GF-D8 (cell line): Measurements from ENCODE around the gene SARS1.
"Not testable (repeated sequence)": the region's sequence is repeated elsewhere in the genome, so short reads cannot be mapped to it uniquely, and the experiment has no call there.

Source experiments
- DNase-seq: peaks from one replicate; lab custom pipeline; 2025; lab: John Stamatoyannopoulos, UW

The SARS1 gene

GRCh38 chr1:109193653-109194590 lies 19.8 kb upstream of the SARS1 start:
- DNase-seq: no peak

GRCh38 chr1:109197158-109198042 lies 16.3 kb upstream of the SARS1 start:
- DNase-seq: no peak

DNA sequence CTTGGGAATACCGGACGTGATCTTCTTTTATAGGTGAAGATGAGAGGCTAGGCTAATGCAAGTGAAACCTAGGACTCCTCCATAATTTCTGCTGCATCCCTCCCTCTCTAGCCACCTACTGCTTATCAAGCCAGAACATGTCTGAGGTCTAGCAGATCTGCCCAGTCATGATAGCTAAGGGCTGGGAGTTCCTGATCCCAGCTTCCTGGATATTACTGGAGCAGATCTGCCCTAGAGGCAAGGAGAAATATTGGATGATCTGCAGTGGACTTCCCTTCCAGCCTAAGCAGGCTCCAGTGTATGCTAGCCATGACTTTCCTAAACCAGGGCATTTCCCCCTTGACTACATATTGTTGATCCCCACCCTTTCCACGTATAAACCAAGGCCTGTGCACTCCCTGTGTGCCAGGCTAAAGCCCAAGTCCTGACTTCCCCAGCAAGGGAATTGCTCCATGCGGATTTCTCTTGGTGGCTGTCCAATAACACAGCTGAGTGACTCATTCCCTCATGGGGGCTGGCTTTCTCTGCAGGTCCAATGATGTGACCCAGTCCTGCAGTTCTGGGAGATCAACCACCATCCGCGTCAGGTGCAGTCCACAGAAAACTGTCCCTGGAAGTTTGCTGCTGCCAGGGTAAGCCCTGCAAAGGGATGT lies 15.5 kb upstream of the SARS1 start:
- no peak for DNase-seq

GRCh38 chr1:109198745-109199144 lies 15.0 kb upstream of the SARS1 start:
- DNase-seq: no peak

DNA sequence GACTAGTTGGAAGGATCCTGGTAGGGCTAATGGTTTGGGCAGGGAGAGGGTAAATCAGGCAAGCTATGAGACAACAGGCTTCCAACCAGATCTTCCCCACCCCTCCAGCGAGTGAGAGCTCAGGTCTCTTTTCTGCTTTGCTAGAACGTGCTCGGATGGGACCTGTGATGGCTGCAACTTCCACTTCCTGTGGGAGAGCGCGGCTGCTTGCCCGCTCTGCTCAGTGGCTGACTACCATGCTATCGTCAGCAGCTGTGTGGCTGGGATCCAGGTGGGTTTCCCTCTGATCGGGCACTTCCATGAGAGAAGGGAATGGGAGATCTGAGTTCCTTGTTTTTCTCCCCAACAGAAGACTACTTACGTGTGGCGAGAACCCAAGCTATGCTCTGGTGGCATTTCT lies 14.0 kb upstream of the SARS1 start:
- peak; percentile 24 for DNase-seq

DNA sequence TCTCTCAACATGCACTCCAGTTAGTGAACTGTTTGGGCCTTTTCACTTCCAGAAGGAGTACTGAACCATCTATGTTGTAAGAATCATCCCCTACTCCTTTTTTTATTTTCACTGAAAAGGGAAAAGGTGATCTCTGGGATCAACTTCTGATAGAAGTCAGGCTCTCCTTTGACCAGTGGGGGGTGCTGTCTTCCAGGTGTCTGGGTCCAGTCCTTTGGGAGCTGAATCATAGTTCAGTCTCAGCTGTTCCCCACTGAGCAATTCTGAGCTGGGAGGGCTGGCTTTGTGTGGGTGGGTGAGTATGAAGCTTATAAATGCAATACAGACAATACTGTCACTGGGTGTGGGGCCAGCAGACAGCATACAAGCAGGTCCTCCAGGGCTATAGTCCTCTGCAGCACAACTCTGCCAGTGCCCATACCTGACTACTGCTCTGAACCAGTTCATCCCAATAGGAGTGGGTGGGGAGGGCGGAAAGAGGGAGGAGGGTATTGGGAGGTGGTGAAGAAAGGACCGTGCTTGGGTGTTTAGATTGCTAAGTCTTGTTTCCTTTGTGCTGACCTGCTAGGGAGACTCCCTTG lies 12.5 kb upstream of the SARS1 start:
- DNase-seq: no peak

DNA sequence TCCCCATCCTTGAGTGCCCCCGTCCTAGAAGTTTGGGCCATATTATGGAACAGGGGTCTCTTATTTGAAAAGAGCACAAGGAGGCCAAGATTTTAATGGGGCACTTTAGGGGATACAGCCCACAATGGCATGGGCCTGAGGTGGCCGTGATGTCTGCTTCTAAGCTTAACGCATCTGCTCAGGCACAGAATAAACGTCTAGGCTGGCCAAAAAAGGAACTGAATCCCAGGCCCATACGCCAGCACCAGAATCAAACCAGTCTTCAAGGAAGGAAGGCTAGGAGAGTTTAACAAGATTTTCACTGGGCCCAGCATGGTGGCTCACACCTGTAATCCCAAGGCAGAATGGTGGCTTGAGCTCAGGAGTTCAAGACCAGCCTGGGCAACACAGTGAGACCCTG lies 9.2 kb upstream of the SARS1 start:
- no peak for DNase-seq

GRCh38 chr1:109206339-109206738 lies 7.4 kb upstream of the SARS1 start:
- no peak for DNase-seq

DNA sequence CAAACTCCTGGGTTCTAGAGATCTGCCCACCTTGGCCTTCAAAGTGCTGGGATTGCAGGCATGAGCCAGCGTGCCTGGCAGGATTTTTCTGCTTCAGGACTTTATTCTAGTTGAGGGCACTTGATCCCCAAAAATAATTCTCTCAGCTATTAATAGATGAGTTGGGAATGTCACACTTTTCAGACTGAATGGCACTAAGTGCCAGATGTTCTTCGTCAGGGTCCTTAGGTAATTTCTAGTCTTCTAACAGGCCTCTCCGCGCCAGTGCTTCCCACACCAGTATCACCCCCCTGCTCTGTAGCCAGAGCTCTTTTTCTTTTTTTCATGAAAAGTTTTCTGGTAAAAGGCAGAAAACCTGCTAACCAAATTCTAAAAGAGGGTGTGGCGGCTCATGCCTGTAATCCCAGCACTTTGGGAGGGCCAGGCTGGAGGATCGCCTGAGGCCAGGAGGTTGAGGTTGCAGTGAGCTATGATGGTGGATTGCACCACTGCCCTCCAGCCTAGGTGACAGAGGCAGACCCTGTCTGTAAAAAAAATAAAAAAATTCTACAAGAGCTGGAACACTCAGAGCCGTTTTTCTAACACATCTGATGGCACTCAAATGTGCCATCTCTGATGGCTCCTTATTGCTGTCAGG lies 6.1 kb upstream of the SARS1 start:
- DNase-seq: no peak

GRCh38 chr1:109208394-109208793 lies 5.3 kb upstream of the SARS1 start:
- no peak for DNase-seq

- DNase-seq: no peak
Observed at GRCh38 chr1:109208836-109209463, 4.8 kb upstream of the SARS1 start.

- no peak for DNase-seq
Observed at GRCh38 chr1:109210058-109210457, 3.7 kb upstream of the SARS1 start.

- DNase-seq: no peak
Observed at GRCh38 chr1:109213345-109213823, 334 bp upstream of the SARS1 start.

DNA sequence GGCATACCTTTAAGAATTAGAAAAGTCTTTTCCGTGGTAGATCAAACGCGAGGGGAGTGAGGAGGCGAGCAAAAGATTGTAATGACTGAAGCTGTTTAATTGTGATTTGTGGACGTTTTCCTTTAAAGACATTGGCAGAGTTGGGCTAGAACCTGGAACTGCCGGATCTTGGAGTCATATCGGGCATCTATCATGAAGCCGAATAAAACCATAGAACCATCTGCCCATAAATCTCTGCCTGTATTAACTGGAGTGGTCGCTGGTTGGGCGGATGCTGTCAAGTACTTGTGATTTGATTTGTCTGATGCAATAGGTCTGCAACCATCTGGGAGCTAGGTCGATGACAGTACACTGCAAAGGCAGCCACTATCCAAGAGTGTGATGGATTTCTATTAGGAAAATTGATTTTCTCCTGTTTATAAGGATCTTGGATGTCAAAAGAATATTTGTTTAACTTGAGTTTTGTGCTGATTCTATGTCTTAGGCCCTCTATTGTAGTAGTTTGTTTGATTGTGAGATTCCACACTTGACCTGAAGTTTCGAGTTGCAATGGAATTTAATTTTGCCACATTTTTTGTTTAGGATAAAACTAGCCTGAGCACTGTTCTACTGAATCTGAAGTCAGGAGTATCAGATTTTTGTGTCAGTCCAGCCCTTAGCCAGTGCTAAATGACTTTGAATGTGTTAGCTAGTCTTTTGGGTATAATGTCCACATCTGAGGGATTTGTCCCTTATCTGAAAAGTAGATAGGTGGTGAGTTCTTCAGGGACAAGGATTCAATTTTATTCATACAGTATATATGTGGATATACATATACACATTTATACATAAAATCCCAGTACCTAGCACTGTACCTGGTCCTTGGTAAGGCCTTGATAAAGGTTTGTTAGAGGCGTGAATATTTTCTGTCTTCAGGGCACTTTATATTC lies 1.2 kb downstream of the SARS1 start:
- DNase-seq: no peak

GRCh38 chr1:109216662-109217061 lies 2.9 kb downstream of the SARS1 start:
- DNase-seq: no peak

GRCh38 chr1:109218516-109218915 lies 4.8 kb downstream of the SARS1 start:
- no peak for DNase-seq

DNA sequence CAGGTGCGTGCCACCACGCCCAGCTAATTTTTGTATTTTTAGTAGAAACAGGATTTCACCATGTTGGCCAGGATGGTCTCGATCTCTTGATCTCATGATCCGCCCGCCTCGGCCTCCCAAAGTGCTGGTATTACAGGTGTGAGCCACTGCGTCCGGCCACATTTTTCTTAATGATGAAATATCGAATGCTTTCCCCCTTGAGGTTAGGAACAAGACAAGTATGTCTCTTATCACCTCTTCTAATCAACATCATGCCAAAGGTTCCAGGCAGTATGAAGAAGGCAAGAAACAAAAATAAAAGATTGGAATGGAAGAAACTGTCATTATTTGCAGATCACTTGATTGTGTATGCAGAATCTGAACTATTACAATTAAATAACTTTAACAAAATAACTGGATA lies 7.5 kb downstream of the SARS1 start:
- DNase-seq: not testable (repeated sequence)

DNA sequence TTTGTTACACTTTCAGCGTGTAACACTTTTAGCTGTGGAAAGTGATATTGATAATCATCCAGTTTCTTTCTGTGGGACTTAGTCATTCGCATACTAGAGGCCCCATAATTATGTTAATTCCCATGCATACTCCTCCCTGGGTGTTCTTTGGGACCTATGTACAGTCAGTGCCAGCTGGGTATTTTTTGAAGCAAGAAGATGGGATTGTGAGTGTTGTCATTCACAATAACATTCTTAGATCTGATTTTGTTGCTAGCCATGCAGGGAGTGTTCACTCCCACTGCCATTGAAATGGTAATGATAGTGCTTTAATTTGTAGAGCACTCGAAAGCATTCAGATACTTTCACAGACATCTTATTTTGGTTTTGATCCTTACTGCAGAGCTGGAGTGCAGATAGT lies 11.6 kb downstream of the SARS1 start:
- DNase-seq: no peak

GRCh38 chr1:109225711-109226445 lies 12.2 kb downstream of the SARS1 start:
- DNase-seq: no peak
